ENCODE data around the gene ZNF273. TPM values are rescaled to one million over a fixed set of nuclear protein-coding genes. Genes with fewer than 3 reads are reported as not detected.

Gene ZNF273
- total RNA-seq, 1 experiment from 2014 or later, result 7.6 TPM

GRCh38 chr7:64863969-64864368, 39.1 kb upstream of the ZNF273 start:
- no peaks in the 10 kb centered on the region for H4K20me1 ChIP-seq (ENCODE audit: low read length)
- no peaks in the 10 kb centered on the region for H3K9me3 ChIP-seq (ENCODE audit: low read length)
- ATAC-seq (no peak), DNase-seq (no peak)
- TF ChIP-seq EZH2phosphoT487 (IDR thresholded peaks at IDR 0.05; ENCODE audit: borderline replicate concordance, low read length) (no peak), EZH2 (IDR thresholded peaks at IDR 0.05; ENCODE audit: low read length, unreplicated experiment) (no peak), CTCF (conservative IDR thresholded peaks at IDR 0.05; ENCODE audit: low read depth, low read length) (no peak)
- H3K4me1 ChIP-seq (ENCODE audit: insufficient read depth, low read length), result no peaks in the 10 kb centered on the region
- no peak overlapping the region for H3K4me2 ChIP-seq (ENCODE audit: low read length)
- no peak overlapping the region for H2AFZ ChIP-seq (ENCODE audit: low read length)
- H3F3A ChIP-seq (ENCODE audit: low read length, unreplicated experiment), result no peaks in the 10 kb centered on the region
- ChIA-PET CTCF (no interaction called here), POLR2A (ENCODE audit: unreplicated experiment) (no interaction called here)
- H3K9ac ChIP-seq (ENCODE audit: low read length), result no peak overlapping the region
- no peaks in the 10 kb centered on the region for H3K79me2 ChIP-seq (ENCODE audit: low read length)
- no peaks in the 10 kb centered on the region for H3K9me2 ChIP-seq (replicated peaks; ENCODE audit: low read length)
- no peaks in the 10 kb centered on the region for H3K36me3 ChIP-seq (ENCODE audit: low read depth, low read length)
- no peaks in the 10 kb centered on the region for H3K27me3 ChIP-seq (ENCODE audit: low read length)
- intact Hi-C loops (cut with micrococcal nuclease), result no loop called here
- no TSS peak for BruUV-seq (replicated peaks)
- no peak overlapping the region for H3K4me3 ChIP-seq (ENCODE audit: low read length)
- H3K27ac ChIP-seq (ENCODE audit: low read length), result no peak overlapping the region

GRCh38 chr7:64867863-64868440, 35.1 kb upstream of the ZNF273 start:
- TF ChIP-seq EZH2 (IDR thresholded peaks at IDR 0.05; ENCODE audit: low read length, unreplicated experiment), result no peak
- H3K9me3 ChIP-seq (ENCODE audit: low read length), result no peaks in the 10 kb centered on the region
- intact Hi-C loops (cut with micrococcal nuclease), result no loop called here
- CTCF ChIA-PET, result no interaction called here
- no peaks in the 10 kb centered on the region for H3K27me3 ChIP-seq (ENCODE audit: low read length)
- no peaks in the 10 kb centered on the region for H3K9me2 ChIP-seq (replicated peaks; ENCODE audit: low read length)
- no peak overlapping the region for H2AFZ ChIP-seq (ENCODE audit: low read length)
- BruUV-seq (replicated peaks), result no TSS peak
- DNase-seq (no peak), ATAC-seq (no peak)
- no peaks in the 10 kb centered on the region for H3K79me2 ChIP-seq (ENCODE audit: low read length)
- no peaks in the 10 kb centered on the region for H4K20me1 ChIP-seq (ENCODE audit: low read length)
- no peaks in the 10 kb centered on the region for H3F3A ChIP-seq (ENCODE audit: low read length, unreplicated experiment)
- no peaks in the 10 kb centered on the region for H3K4me1 ChIP-seq (ENCODE audit: insufficient read depth, low read length)
- H3K36me3 ChIP-seq (ENCODE audit: low read depth, low read length), result no peaks in the 10 kb centered on the region
- POLR2A ChIA-PET (ENCODE audit: unreplicated experiment), result no interaction called here
- H3K4me3 ChIP-seq (ENCODE audit: low read length), result no peak overlapping the region
- H3K4me2 ChIP-seq (ENCODE audit: low read length), result no peak overlapping the region
- H3K27ac ChIP-seq (ENCODE audit: low read length), result no peak overlapping the region
- H3K9ac ChIP-seq (ENCODE audit: low read length), result no peak overlapping the region

GRCh38 chr7:64868499-64868898, 34.6 kb upstream of the ZNF273 start:
- intact Hi-C loops (cut with micrococcal nuclease), result no loop called here
- Histone ChIP-seq H3K4me3 (ENCODE audit: low read length) (no peak overlapping the region), H4K20me1 (ENCODE audit: low read length) (no peaks in the 10 kb centered on the region), H3K79me2 (ENCODE audit: low read length) (no peaks in the 10 kb centered on the region), H2AFZ (ENCODE audit: low read length) (no peak overlapping the region), H3K36me3 (ENCODE audit: low read depth, low read length) (no peaks in the 10 kb centered on the region), H3K4me1 (ENCODE audit: insufficient read depth, low read length) (no peaks in the 10 kb centered on the region), H3K27me3 (ENCODE audit: low read length) (no peaks in the 10 kb centered on the region), H3K4me2 (ENCODE audit: low read length) (no peak overlapping the region), H3K27ac (ENCODE audit: low read length) (no peak overlapping the region), H3F3A (ENCODE audit: low read length, unreplicated experiment) (no peaks in the 10 kb centered on the region), H3K9ac (ENCODE audit: low read length) (no peak overlapping the region), H3K9me3 (ENCODE audit: low read length) (no peaks in the 10 kb centered on the region), H3K9me2 (replicated peaks; ENCODE audit: low read length) (no peaks in the 10 kb centered on the region)
- DNase-seq, result no peak
- TF ChIP-seq CTCF (conservative IDR thresholded peaks at IDR 0.05; ENCODE audit: low read depth, low read length), result no peak
- TF ChIP-seq EZH2phosphoT487 (IDR thresholded peaks at IDR 0.05; ENCODE audit: borderline replicate concordance, low read length), result no peak
- TF ChIP-seq EZH2 (IDR thresholded peaks at IDR 0.05; ENCODE audit: low read length, unreplicated experiment), result no peak
- POLR2A ChIA-PET (ENCODE audit: unreplicated experiment), result no interaction called here
- CTCF ChIA-PET, result no interaction called here
- no TSS peak for BruUV-seq (replicated peaks)
- no peak for ATAC-seq

Measured in PC-3 (cell line).